Measurements from ENCODE around the gene NDST4. TPM values are rescaled to one million over a fixed set of nuclear protein-coding genes. Genes with fewer than 3 reads are reported as not detected.

The NDST4 gene
- total RNA-seq, 1 experiment from 2014 or later = not detected

- Histone ChIP-seq H3K56ac (ENCODE audit: insufficient read length, low read depth, low read length) (no peak overlapping the region), H3K79me1 (ENCODE audit: insufficient read depth, low read depth, low read length, poor library complexity, severe bottlenecking) (no peaks in the 10 kb centered on the region), H3K27ac (ENCODE audit: insufficient read length, low read depth, low read length) (no peak overlapping the region), H3K79me2 (ENCODE audit: insufficient read depth, low read length) (no peaks in the 10 kb centered on the region), H3K14ac (ENCODE audit: insufficient read depth, low read length) (no peak overlapping the region), H3K18ac (ENCODE audit: insufficient read length, low read depth, low read length) (no peak overlapping the region), H2AFZ (ENCODE audit: low read length) (no peak overlapping the region), H3K23ac (ENCODE audit: insufficient read length, low read depth, low read length) (no peak overlapping the region), H2BK12ac (ENCODE audit: insufficient read length, low read depth, low read length) (no peak overlapping the region), H4K8ac (replicated peaks; ENCODE audit: insufficient read length, low read depth, low read length) (no peak overlapping the region), H2BK15ac (ENCODE audit: low read depth, low read length) (no peak overlapping the region), H3K4me2 (ENCODE audit: insufficient read depth, insufficient read length, low read length) (no peak overlapping the region), H2BK120ac (ENCODE audit: low read depth, low read length, poor library complexity, severe bottlenecking) (no peak overlapping the region), H4K91ac (ENCODE audit: insufficient read length, low read depth, low read length) (no peak overlapping the region), H4K5ac (ENCODE audit: insufficient read length, low read depth, low read length) (no peak overlapping the region), H2AK5ac (ENCODE audit: insufficient read length, low read length) (no peak overlapping the region), H3K4me1 (ENCODE audit: insufficient read depth, low read length) (no peaks in the 10 kb centered on the region), H3T11ph (ENCODE audit: low read length) (no peak overlapping the region), H3K9ac (ENCODE audit: extremely low read depth, insufficient read length, low read length) (no peak overlapping the region), H4K20me1 (ENCODE audit: control insufficient read depth, insufficient read depth, insufficient read length) (no peaks in the 10 kb centered on the region), H3K23me2 (ENCODE audit: insufficient read length, low read depth, low read length, poor library complexity, severe bottlenecking) (no peaks in the 10 kb centered on the region), H3K4ac (ENCODE audit: low read depth, low read length) (no peak overlapping the region), H2BK20ac (ENCODE audit: low read depth, low read length, poor library complexity, severe bottlenecking) (no peak overlapping the region), H2BK5ac (ENCODE audit: insufficient read length, low read length) (no peak overlapping the region), H3K27me3 (ENCODE audit: insufficient read depth, low read length) (no peaks in the 10 kb centered on the region), H3K9me3 (ENCODE audit: control insufficient read depth, low read depth, low read length) (no peaks in the 10 kb centered on the region)
- Mint-ChIP-seq H3K9me3 (no peaks in the 10 kb centered on the region), H3K27ac (no peak overlapping the region), H3K4me1 (no peaks in the 10 kb centered on the region), H3K27me3 (ENCODE audit: low read depth) (no peaks in the 10 kb centered on the region), H3K4me3 (no peak overlapping the region), H3K36me3 (ENCODE audit: insufficient read depth in 1 of 3, low read depth in 3 of 3) (no peaks in the 10 kb centered on the region)
- TF ChIP-seq CTCF (conservative IDR thresholded peaks at IDR 0.05) = no peak
- WGBS (ENCODE audit: extremely low coverage, insufficient read length, low lambda C conversion rate) = no CpG with 5 or more reads among the region's 2 CpGs
- no peak for DNase-seq
These were observed 115.7 kb downstream of the NDST4 start for GRCh38 chr4:114997576-114998247.

Measured in H9 (cell line).